ENCODE measurements around the gene LRRD1. TPM values are rescaled to one million over a fixed set of nuclear protein-coding genes. Genes with fewer than 3 reads are reported as not detected.
"Not testable (repeated sequence)": the region's sequence is repeated elsewhere in the genome, so short reads cannot be mapped to it uniquely, and the experiment has no call there.

LRRD1 gene
- total RNA-seq, 1 donor from 2014 or later, result 0.59 TPM

DNA sequence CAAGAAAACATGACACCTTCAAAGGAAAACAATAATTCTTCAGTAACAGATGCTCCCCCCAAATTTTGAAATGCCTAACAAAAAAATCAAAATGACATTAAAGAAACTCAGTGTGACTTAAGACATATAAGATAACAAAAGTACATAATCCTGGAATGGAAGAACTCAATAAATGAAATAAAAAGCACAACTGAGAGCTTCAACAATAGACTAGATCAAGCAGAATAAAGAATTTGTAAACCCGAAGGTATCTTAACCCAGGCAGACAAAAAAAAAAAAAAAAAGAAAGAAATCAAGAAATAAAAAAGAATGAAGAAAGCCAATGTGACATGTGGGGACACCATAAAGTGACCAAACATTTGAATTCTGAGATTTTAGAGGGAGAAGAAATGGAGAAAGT, 27.7 kb upstream of the LRRD1 start:
- TF ChIP-seq, protein P1, sequence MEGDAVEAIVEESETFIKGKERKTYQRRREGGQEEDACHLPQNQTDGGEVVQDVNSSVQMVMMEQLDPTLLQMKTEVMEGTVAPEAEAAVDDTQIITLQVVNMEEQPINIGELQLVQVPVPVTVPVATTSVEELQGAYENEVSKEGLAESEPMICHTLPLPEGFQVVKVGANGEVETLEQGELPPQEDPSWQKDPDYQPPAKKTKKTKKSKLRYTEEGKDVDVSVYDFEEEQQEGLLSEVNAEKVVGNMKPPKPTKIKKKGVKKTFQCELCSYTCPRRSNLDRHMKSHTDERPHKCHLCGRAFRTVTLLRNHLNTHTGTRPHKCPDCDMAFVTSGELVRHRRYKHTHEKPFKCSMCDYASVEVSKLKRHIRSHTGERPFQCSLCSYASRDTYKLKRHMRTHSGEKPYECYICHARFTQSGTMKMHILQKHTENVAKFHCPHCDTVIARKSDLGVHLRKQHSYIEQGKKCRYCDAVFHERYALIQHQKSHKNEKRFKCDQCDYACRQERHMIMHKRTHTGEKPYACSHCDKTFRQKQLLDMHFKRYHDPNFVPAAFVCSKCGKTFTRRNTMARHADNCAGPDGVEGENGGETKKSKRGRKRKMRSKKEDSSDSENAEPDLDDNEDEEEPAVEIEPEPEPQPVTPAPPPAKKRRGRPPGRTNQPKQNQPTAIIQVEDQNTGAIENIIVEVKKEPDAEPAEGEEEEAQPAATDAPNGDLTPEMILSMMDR (IDR thresholded peaks at IDR 0.05; ENCODE audit: unreplicated experiment), result no peak
- no peaks in the 10 kb centered on the region for H3K27me3 Mint-ChIP-seq (ENCODE audit: unreplicated experiment)
- no peaks in the 10 kb centered on the region for H3K9me3 Mint-ChIP-seq (ENCODE audit: unreplicated experiment)
- H3K27ac Mint-ChIP-seq (ENCODE audit: unreplicated experiment), result no peak overlapping the region
- H3K36me3 Mint-ChIP-seq (ENCODE audit: low read depth, unreplicated experiment), result peaks cover 12% of the 10 kb centered on the region
- H3K4me3 Mint-ChIP-seq (ENCODE audit: unreplicated experiment), result no peak overlapping the region
- H3K4me1 Mint-ChIP-seq (ENCODE audit: unreplicated experiment), result no peaks in the 10 kb centered on the region
- no peak for DNase-seq (ENCODE audit: low spot score)

DNA sequence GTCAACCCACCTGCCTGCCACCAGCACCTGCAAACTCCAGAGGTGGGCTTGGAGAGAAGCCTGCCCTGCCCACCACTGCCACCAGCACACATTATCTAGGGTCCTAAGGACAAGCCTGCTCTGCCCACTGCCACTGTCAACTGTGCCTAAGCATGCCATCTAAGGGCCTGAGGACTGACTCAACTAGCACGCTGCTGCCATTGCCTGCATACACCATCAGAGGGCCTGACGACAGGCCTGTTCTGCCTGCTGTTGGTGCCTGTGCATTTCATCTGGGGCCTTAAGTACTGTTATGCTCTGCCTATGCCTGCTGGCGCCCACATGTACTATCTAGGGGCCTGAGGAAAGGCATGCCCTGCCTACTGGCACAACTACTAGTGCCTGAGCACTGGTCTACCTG, 27.0 kb upstream of the LRRD1 start:
- Mint-ChIP-seq H3K27me3 (ENCODE audit: unreplicated experiment) (no peaks in the 10 kb centered on the region), H3K4me3 (ENCODE audit: unreplicated experiment) (no peak overlapping the region), H3K36me3 (ENCODE audit: low read depth, unreplicated experiment) (peaks cover 8% of the 10 kb centered on the region), H3K9me3 (ENCODE audit: unreplicated experiment) (no peaks in the 10 kb centered on the region), H3K4me1 (ENCODE audit: unreplicated experiment) (no peaks in the 10 kb centered on the region), H3K27ac (ENCODE audit: unreplicated experiment) (no peak overlapping the region)
- DNase-seq (ENCODE audit: low spot score), result no peak
- TF ChIP-seq, protein P1 (IDR thresholded peaks at IDR 0.05; ENCODE audit: unreplicated experiment), result no peak

DNA sequence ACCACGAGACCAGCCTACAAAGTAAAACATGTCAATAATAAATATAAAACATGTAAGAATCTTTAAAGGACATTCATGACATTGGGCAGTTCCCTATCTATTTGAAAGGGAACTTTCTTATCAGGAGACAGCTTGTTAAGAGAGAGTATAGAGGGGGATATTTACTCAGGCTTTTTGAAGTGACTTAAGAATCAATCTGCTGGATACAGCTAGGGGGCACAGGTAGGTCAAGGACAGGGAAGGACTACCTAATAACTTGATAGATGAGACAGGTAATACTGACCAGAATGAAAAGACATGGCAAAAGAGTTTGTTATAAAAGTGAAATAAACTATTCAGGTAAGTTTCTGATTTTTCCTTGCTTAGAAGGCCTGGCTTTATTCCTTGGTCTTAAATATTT, 21.8 kb upstream of the LRRD1 start:
- Mint-ChIP-seq H3K36me3 (ENCODE audit: low read depth, unreplicated experiment) (peaks cover 14% of the 10 kb centered on the region), H3K27me3 (ENCODE audit: unreplicated experiment) (no peaks in the 10 kb centered on the region), H3K4me1 (ENCODE audit: unreplicated experiment) (no peaks in the 10 kb centered on the region), H3K27ac (ENCODE audit: unreplicated experiment) (no peak overlapping the region), H3K4me3 (ENCODE audit: unreplicated experiment) (no peak overlapping the region), H3K9me3 (ENCODE audit: unreplicated experiment) (no peaks in the 10 kb centered on the region)
- DNase-seq (ENCODE audit: low spot score), result no peak
- TF ChIP-seq, protein P1 (IDR thresholded peaks at IDR 0.05; ENCODE audit: unreplicated experiment), result no peak

DNA sequence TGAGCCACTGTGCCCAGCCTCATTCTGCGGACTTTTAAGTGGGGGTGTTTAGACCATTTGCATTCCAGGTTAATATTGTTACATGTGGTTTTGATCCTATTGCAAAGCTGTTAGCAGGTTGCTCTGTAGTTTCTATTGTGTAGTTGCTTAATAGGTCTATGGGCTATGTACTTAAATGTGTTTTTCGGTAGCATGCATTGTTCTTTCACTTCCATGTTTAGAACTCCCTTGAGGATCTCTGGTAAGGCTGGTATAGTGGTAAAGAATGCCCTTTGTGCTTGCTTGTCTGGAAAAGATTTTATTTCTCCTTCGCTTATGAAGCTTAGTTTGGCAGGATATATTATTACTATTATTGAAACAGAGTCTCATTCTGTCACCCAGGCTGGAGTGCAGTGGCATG, 13.4 kb upstream of the LRRD1 start:
- H3K36me3 Mint-ChIP-seq (ENCODE audit: low read depth, unreplicated experiment), result peaks cover 45% of the 10 kb centered on the region

DNA sequence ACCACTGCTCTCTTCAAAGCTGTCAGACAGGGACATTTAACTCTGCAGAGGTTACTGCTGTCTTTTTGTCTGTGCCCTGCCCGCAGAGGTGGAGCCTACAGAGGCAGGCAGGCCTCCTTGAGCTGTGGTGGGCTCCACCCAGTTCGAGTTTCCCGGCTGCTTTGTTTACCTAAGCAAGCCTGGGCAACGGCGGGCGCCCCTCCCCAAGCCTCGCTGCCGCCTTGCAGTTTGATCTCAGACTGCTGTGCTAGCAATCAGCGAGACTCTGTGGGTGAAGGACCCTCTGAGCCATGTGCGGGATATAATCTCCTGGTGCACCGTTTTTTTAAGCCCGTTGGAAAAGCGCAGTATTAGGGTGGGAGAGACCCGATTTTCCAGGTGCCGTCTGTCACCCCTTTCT, 10.3 kb upstream of the LRRD1 start:
- not testable (repeated sequence) for H3K4me3 Mint-ChIP-seq (ENCODE audit: unreplicated experiment); H3K4me1 Mint-ChIP-seq (ENCODE audit: unreplicated experiment); DNase-seq (ENCODE audit: low spot score); H3K27me3 Mint-ChIP-seq (ENCODE audit: unreplicated experiment); H3K27ac Mint-ChIP-seq (ENCODE audit: unreplicated experiment)
- peaks cover 29% of the 10 kb centered on the region for H3K9me3 Mint-ChIP-seq (ENCODE audit: unreplicated experiment)
- H3K36me3 Mint-ChIP-seq (ENCODE audit: low read depth, unreplicated experiment), result peaks cover 30% of the 10 kb centered on the region

More for the DNA sequence above, 13.4 kb upstream of the LRRD1 start:
- Mint-ChIP-seq H3K9me3 (ENCODE audit: unreplicated experiment) (peaks cover 29% of the 10 kb centered on the region), H3K4me3 (ENCODE audit: unreplicated experiment) (peak overlapping the region; percentile 59), H3K4me1 (ENCODE audit: unreplicated experiment) (no peaks in the 10 kb centered on the region), H3K27me3 (ENCODE audit: unreplicated experiment) (peaks cover 5% of the 10 kb centered on the region), H3K27ac (ENCODE audit: unreplicated experiment) (no peak overlapping the region)
- DNase-seq (ENCODE audit: low spot score), result no peak
- TF ChIP-seq, protein P1 (IDR thresholded peaks at IDR 0.05; ENCODE audit: unreplicated experiment), result no peak

DNA sequence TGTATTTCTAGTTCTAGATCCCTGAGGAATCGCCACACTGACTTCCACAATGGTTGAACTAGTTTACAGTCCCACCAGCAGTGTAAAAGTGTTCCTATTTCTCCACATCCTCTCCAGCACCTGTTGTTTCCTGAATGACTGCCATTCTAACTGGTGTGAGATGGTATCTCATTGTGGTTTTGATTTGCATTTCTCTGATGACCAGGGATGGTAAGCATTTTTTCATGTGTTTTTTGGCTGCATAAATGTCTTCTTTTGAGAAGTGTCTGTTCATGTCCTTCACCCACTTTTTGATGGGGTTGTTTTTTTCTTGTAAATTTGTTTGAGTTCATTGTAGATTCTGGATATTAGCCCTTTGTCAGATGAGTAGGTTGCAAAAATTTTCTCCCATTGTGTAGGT, 5.4 kb upstream of the LRRD1 start:
- not testable (repeated sequence) for DNase-seq (ENCODE audit: low spot score)

More for the DNA sequence above, 5.4 kb upstream of the LRRD1 start:
- not testable (repeated sequence) for H3K36me3 Mint-ChIP-seq (ENCODE audit: low read depth, unreplicated experiment); H3K4me3 Mint-ChIP-seq (ENCODE audit: unreplicated experiment); H3K4me1 Mint-ChIP-seq (ENCODE audit: unreplicated experiment); H3K27ac Mint-ChIP-seq (ENCODE audit: unreplicated experiment); H3K9me3 Mint-ChIP-seq (ENCODE audit: unreplicated experiment); H3K27me3 Mint-ChIP-seq (ENCODE audit: unreplicated experiment)
